ENCODE data around the gene NOP53. TPM values are rescaled to one million over a fixed set of nuclear protein-coding genes. Genes with fewer than 3 reads are reported as not detected.

NOP53 gene
- total and polyA plus RNA-seq, 9 of the 15 experiments (the other 6 are each of a cell fraction or from before 2014, with no cell fraction given) = 6.5 to 274 (median 145) TPM

DNA sequence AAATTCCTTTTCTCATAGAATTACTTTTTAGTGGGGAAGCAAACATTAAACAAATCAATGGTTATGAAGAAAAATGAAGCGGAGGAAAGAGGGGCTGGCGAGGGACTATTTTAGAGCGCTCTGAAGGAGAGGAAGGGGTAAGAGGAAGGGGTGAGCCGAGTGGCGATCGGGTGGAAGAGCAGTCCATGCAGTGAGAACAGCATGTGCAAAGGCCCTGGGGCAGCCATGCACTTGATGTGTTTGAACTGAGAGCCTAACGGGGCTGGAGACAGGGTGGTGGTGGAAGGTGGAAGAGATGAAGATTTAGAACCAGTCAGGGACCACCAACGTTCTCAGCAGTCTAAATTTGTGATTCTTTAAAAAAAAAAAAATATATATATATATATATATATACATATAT lies 14.4 kb upstream of the NOP53 start:
- no peaks in the 10 kb centered on the region; a peak in 1 of 5 replicates for H3K27me3 ChIP-seq (ENCODE audit: control insufficient read depth in 2 of 2, insufficient read depth in 2 of 2, low read length in 2 of 2)
- no peaks in the 10 kb centered on the region for H4K20me1 ChIP-seq (replicated peaks; ENCODE audit: control insufficient read depth, insufficient read depth, low read length)
- TF ChIP-seq ZNF143 (CRISPR knock-in tag; IDR thresholded peaks at IDR 0.05) = no peak
- peak; percentile 79; the same call in 1 of the 2 replicates for TF ChIP-seq PTBP1 (IDR thresholded peaks at IDR 0.05; ENCODE audit: low read depth, low read length)
- peak in 1 of 2 experiments; percentile 46; a peak in 1 of 4 replicates for TF ChIP-seq RCOR1 (IDR thresholded peaks at IDR 0.05; ENCODE audit: borderline replicate concordance in 1 of 2, low read depth in 2 of 2, low read length in 2 of 2)
- peak; percentile 54 for TF ChIP-seq BCOR (IDR thresholded peaks at IDR 0.05)
- no peak for TF ChIP-seq CBX8 (IDR thresholded peaks at IDR 0.05; ENCODE audit: borderline replicate concordance, extremely low read depth, low read depth, low read length, poor library complexity, severe bottlenecking)
- TF ChIP-seq HDAC2 (IDR thresholded peaks at IDR 0.05) = 0 out of 2 replicates have a peak, but pooled peaks have one; percentile 13
- TF ChIP-seq ZNF764 (CRISPR knock-in tag; IDR thresholded peaks at IDR 0.05; ENCODE audit: low read depth) = no peak
- peak in 1 of 2 experiments; percentile 39; a peak in 3 of 4 replicates for TF ChIP-seq KDM1A (IDR thresholded peaks at IDR 0.05)
- peak; percentile 72 for TF ChIP-seq RBM25 (IDR thresholded peaks at IDR 0.05; ENCODE audit: low read depth, low read length, severe bottlenecking)
- TF ChIP-seq ADNP (tag; IDR thresholded peaks at IDR 0.05) = peak; percentile 49; the same call in 1 of the 2 replicates
- 0 out of 2 replicates have a peak, but pooled peaks have one; percentile 31 for TF ChIP-seq BRD4 (IDR thresholded peaks at IDR 0.05)
- H3K27ac ChIP-seq (ENCODE audit: extremely low read depth, low read depth, low read length) = peak overlapping the region; percentile 81; the same call in 2 of the 3 replicates
- no peaks in the 10 kb centered on the region for H3K9me3 ChIP-seq (replicated peaks; ENCODE audit: control insufficient read depth, insufficient read depth, low read depth, low read length)
- peak overlapping the region in 1 of 2 experiments; percentile 18; a peak in 1 of 4 replicates for H3K9ac ChIP-seq (ENCODE audit: insufficient read depth in 1 of 2, low read depth in 2 of 2, low read length in 2 of 2)
- no peak overlapping the region for H3K4me2 ChIP-seq (ENCODE audit: insufficient read depth, low read length)
- ChIA-PET CTCF (ENCODE audit: low intra/inter-chr PET ratio) (no interaction called here), POLR2A (no interaction called here)
- H3K4me1 ChIP-seq (replicated peaks in 1 of 2; ENCODE audit: control insufficient read depth in 2 of 2, insufficient read depth in 2 of 2, low read length in 2 of 2) = peaks cover 13 to 32% of the 10 kb centered on the region in 2 experiments; a peak in 4 of 5 replicates
- DNase-seq (ENCODE audit: extremely low read depth in 1 of 4, low spot score in 3 of 4) (no peak), ATAC-seq (no peak), FAIRE-seq (no peak)
- 90% methylated on average over 4 of the region's 8 CpGs for WGBS (ENCODE audit: insufficient coverage, low coverage, missing lambda C conversion rate)
- H3K36me3 ChIP-seq (ENCODE audit: control insufficient read depth, insufficient read depth, low read length) = peaks cover 31% of the 10 kb centered on the region; the same call in 2 of the 3 replicates
- H2AFZ ChIP-seq (ENCODE audit: low read depth, low read length) = peak overlapping the region; percentile 70; the same call in 1 of the 2 replicates
- H3K9me1 ChIP-seq (ENCODE audit: control insufficient read depth, insufficient read depth, low read length) = no peaks in the 10 kb centered on the region
- no peak overlapping the region for H3K4me3 ChIP-seq
- peaks cover 6% of the 10 kb centered on the region; the same call in 2 of the 3 replicates for H3K79me2 ChIP-seq (ENCODE audit: control insufficient read depth, insufficient read depth, low read length)
- in situ Hi-C loops (cut with MboI) = no loop called here
- BruUV-seq (replicated peaks) = no TSS peak
- intact Hi-C loops (cut with micrococcal nuclease) = no loop called here
